H9 (cell line): Measurements from ENCODE around the gene ITPK1. TPM values are rescaled to one million over a fixed set of nuclear protein-coding genes. Genes with fewer than 3 reads are reported as not detected.

Experiments
- DNase-seq: peaks from one replicate; pipeline ENCODE4 v3.0.0-alpha.2; 2017
- H2AFZ ChIP-seq: one replicate; pipeline ENCODE4 v1.6.1; 2013; ENCODE audit warnings: mild to moderate bottlenecking, low read length, control low read depth, moderate library complexity
- H2AK5ac ChIP-seq: 2 replicates; pipeline ENCODE4 v1.6.1; 2013; ENCODE audit warnings: low read length, control low read depth, mixed read lengths; ENCODE audit not compliant: insufficient read length
- H2BK120ac ChIP-seq: one replicate; pipeline ENCODE4 v1.6.1; 2013; ENCODE audit warnings: low read depth, mild to moderate bottlenecking, low read length, control low read depth, inconsistent platforms; ENCODE audit not compliant: poor library complexity, severe bottlenecking
- H2BK12ac ChIP-seq: 2 replicates; pipeline ENCODE4 v1.6.1; 2013; ENCODE audit warnings: low read length, control low read depth, mixed read lengths, low read depth; ENCODE audit not compliant: insufficient read length
- H2BK15ac ChIP-seq: 2 replicates; pipeline ENCODE4 v1.6.1; 2013; ENCODE audit warnings: low read depth, low read length, control low read depth
- H2BK20ac ChIP-seq: one replicate; pipeline ENCODE4 v1.6.1; 2013; ENCODE audit warnings: low read depth, mild to moderate bottlenecking, low read length, control low read depth, inconsistent platforms; ENCODE audit not compliant: poor library complexity, severe bottlenecking
- H2BK5ac ChIP-seq: 2 replicates; pipeline ENCODE4 v1.6.1; 2013; ENCODE audit warnings: low read length, control low read depth, mixed read lengths; ENCODE audit not compliant: insufficient read length
- H3K14ac ChIP-seq: 2 replicates; pipeline ENCODE4 v1.6.1; 2013; ENCODE audit warnings: low read length, control low read depth; ENCODE audit not compliant: insufficient read depth
- H3K18ac ChIP-seq: 2 replicates; pipeline ENCODE4 v1.6.1; 2013; ENCODE audit warnings: low read depth, mild to moderate bottlenecking, mixed read lengths, low read length, control low read depth; ENCODE audit not compliant: insufficient read length
- H3K23ac ChIP-seq: 2 replicates; pipeline ENCODE4 v1.6.1; 2013; ENCODE audit warnings: low read length, control low read depth, mixed read lengths, low read depth; ENCODE audit not compliant: insufficient read length
- H3K23me2 ChIP-seq: 2 replicates; pipeline ENCODE4 v1.6.1; 2013; ENCODE audit warnings: low read depth, mild to moderate bottlenecking, mixed read lengths, low read length, control low read depth; ENCODE audit not compliant: insufficient read length, poor library complexity, severe bottlenecking
- H3K27ac ChIP-seq: 2 replicates; pipeline ENCODE4 v1.5.1; 2013; ENCODE audit warnings: low read length, control low read depth, mixed read lengths, low read depth; ENCODE audit not compliant: insufficient read length
- H3K27me3 ChIP-seq: 2 replicates; pipeline ENCODE4 v1.6.1; 2013; ENCODE audit warnings: low read length, control low read depth, inconsistent platforms; ENCODE audit not compliant: insufficient read depth
- H3K4ac ChIP-seq: 2 replicates; pipeline ENCODE4 v1.6.1; 2013; ENCODE audit warnings: low read depth, mild to moderate bottlenecking, control low read depth, inconsistent platforms, low read length, moderate library complexity
- H3K4me1 ChIP-seq: 2 replicates; pipeline ENCODE4 v1.6.1; 2013; ENCODE audit warnings: low read length, control low read depth, inconsistent platforms; ENCODE audit not compliant: insufficient read depth
- H3K4me2 ChIP-seq: 2 replicates; pipeline ENCODE4 v1.6.1; 2013; ENCODE audit warnings: low read length, control low read depth, mixed read lengths; ENCODE audit not compliant: insufficient read length, insufficient read depth
- H3K56ac ChIP-seq: 2 replicates; pipeline ENCODE4 v1.6.1; 2013; ENCODE audit warnings: low read depth, mild to moderate bottlenecking, mixed read lengths, low read length, control low read depth; ENCODE audit not compliant: insufficient read length
- H3K79me1 ChIP-seq: 2 replicates; pipeline ENCODE4 v1.6.1; 2013; ENCODE audit warnings: low read depth, mild to moderate bottlenecking, moderate library complexity, low read length, control low read depth, inconsistent platforms; ENCODE audit not compliant: insufficient read depth, poor library complexity, severe bottlenecking
- H3K79me2 ChIP-seq: 2 replicates; pipeline ENCODE4 v1.6.1; 2013; ENCODE audit warnings: low read length, control low read depth, inconsistent platforms; ENCODE audit not compliant: insufficient read depth
- H3K9ac ChIP-seq: 2 replicates; pipeline ENCODE4 v1.6.1; 2013; ENCODE audit warnings: low read length, control low read depth, mixed read lengths; ENCODE audit not compliant: insufficient read length; ENCODE audit errors: extremely low read depth
- H3K9me3 ChIP-seq: one replicate; pipeline ENCODE4 v1.6.1; 2013; ENCODE audit warnings: low read depth, low read length, inconsistent platforms; ENCODE audit not compliant: control insufficient read depth
- H3T11ph ChIP-seq: one replicate; pipeline ENCODE4 v1.6.1; 2013; ENCODE audit warnings: mild to moderate bottlenecking, low read length, control low read depth, inconsistent platforms
- H4K20me1 ChIP-seq: one replicate; pipeline ENCODE4 v1.6.1; 2013; ENCODE audit not compliant: control insufficient read depth, insufficient read length, insufficient read depth
- H4K5ac ChIP-seq: 2 replicates; pipeline ENCODE4 v1.6.1; 2013; ENCODE audit warnings: low read depth, mild to moderate bottlenecking, mixed read lengths, low read length, control low read depth; ENCODE audit not compliant: insufficient read length
- H4K8ac ChIP-seq: replicated peaks from 2 replicates; pipeline ENCODE4 v1.6.1; 2013; ENCODE audit warnings: low read length, control low read depth, mixed read lengths, low read depth; ENCODE audit not compliant: insufficient read length
- H4K91ac ChIP-seq: 2 replicates; pipeline ENCODE4 v1.6.1; 2013; ENCODE audit warnings: low read depth, mild to moderate bottlenecking, moderate library complexity, mixed read lengths, low read length, control low read depth; ENCODE audit not compliant: insufficient read length
- H3K27ac Mint-ChIP-seq, 3 experiments: 2 replicates in 2 of 3; 3 replicates in 1 of 3; pipeline ENCODE4 v1.8.0; 2020 to 2021; ENCODE audit warnings: mixed read lengths in 3 of 3, mild to moderate bottlenecking in 1 of 3, moderate library complexity in 1 of 3
- H3K27me3 Mint-ChIP-seq: 2 replicates; pipeline ENCODE4 v1.8.0; 2021; ENCODE audit warnings: low read depth, mild to moderate bottlenecking, moderate library complexity, mixed read lengths
- H3K36me3 Mint-ChIP-seq, 3 experiments: 2 replicates in 2 of 3; 3 replicates in 1 of 3; pipeline ENCODE4 v1.8.0; 2020 to 2021; ENCODE audit warnings: low read depth in 3 of 3, mixed read lengths in 3 of 3; ENCODE audit not compliant: insufficient read depth in 1 of 3
- H3K4me1 Mint-ChIP-seq, 2 experiments: 2 replicates each; pipeline ENCODE4 v1.8.0; 2020; ENCODE audit warnings: mixed read lengths in 2 of 2
- H3K4me3 Mint-ChIP-seq, 2 experiments: 2 replicates in 1 of 2; 3 replicates in 1 of 2; pipeline ENCODE4 v1.8.0; 2020 to 2021; ENCODE audit warnings: mild to moderate bottlenecking in 2 of 2, mixed read lengths in 2 of 2, moderate library complexity in 1 of 2
- H3K9me3 Mint-ChIP-seq, 2 experiments: 2 replicates in 1 of 2; 3 replicates in 1 of 2; pipeline ENCODE4 v1.8.0; 2020; ENCODE audit warnings: mild to moderate bottlenecking in 2 of 2, mixed read lengths in 2 of 2, moderate library complexity in 1 of 2
- WGBS: extraction: QIAGEN DNeasy Blood & Tissue Kit; methylation state at CpG from one replicate; pipeline ENCODE4 v1.1.7; 2013; ENCODE audit warnings: missing lambda C conversion rate, low lambda C conversion rate, mixed read lengths; ENCODE audit not compliant: insufficient read length; ENCODE audit errors: extremely low coverage; 5-methylcytosine and 5-hydroxymethylcytosine counted together
- total RNA-seq: library from RNA; stranded (reverse); gene quantifications from 2 replicates; pipeline ENCODE4 v1.2.1, GENCODE V29; 2021
- TF ChIP-seq, protein P1 (sequence below): fragments of 200-600 bp; sonication (generic); conservative IDR thresholded peaks from 3 replicates; pipeline ENCODE4 v1.8.0; 2021; ENCODE audit warnings: antibody characterized with exemption, mild to moderate bottlenecking

ITPK1 gene
- total RNA-seq, 1 experiment from 2014 or later, result 92.7 TPM

- Mint-ChIP-seq H3K27ac (no peak overlapping the region), H3K4me3 (no peak overlapping the region), H3K9me3 (no peaks in the 10 kb centered on the region), H3K27me3 (no peaks in the 10 kb centered on the region; the same call in 1 of the 2 replicates), H3K36me3 (no peaks in the 10 kb centered on the region), H3K4me1 (peaks cover 6 to 10% of the 10 kb centered on the region in 2 experiments)
- H2BK15ac ChIP-seq, result no peak overlapping the region
- no peaks in the 10 kb centered on the region for H3K4me1 ChIP-seq
- no peak overlapping the region for H3K14ac ChIP-seq
- H3K56ac ChIP-seq, result no peak overlapping the region
- H3K9me3 ChIP-seq, result no peaks in the 10 kb centered on the region
- no peak overlapping the region for H2BK12ac ChIP-seq
- no peaks in the 10 kb centered on the region for H4K20me1 ChIP-seq
- H2BK120ac ChIP-seq, result no peak overlapping the region
- H3T11ph ChIP-seq, result no peak overlapping the region
- no peak overlapping the region for H4K5ac ChIP-seq
- TF ChIP-seq, protein P1, sequence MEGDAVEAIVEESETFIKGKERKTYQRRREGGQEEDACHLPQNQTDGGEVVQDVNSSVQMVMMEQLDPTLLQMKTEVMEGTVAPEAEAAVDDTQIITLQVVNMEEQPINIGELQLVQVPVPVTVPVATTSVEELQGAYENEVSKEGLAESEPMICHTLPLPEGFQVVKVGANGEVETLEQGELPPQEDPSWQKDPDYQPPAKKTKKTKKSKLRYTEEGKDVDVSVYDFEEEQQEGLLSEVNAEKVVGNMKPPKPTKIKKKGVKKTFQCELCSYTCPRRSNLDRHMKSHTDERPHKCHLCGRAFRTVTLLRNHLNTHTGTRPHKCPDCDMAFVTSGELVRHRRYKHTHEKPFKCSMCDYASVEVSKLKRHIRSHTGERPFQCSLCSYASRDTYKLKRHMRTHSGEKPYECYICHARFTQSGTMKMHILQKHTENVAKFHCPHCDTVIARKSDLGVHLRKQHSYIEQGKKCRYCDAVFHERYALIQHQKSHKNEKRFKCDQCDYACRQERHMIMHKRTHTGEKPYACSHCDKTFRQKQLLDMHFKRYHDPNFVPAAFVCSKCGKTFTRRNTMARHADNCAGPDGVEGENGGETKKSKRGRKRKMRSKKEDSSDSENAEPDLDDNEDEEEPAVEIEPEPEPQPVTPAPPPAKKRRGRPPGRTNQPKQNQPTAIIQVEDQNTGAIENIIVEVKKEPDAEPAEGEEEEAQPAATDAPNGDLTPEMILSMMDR, result no peak
- no peak overlapping the region for H2BK5ac ChIP-seq
- H3K23me2 ChIP-seq, result no peaks in the 10 kb centered on the region
- no peak overlapping the region for H4K8ac ChIP-seq
- H3K4ac ChIP-seq, result no peak overlapping the region
- no peak overlapping the region for H2BK20ac ChIP-seq
- no peak overlapping the region for H3K18ac ChIP-seq
- no peaks in the 10 kb centered on the region for H3K79me2 ChIP-seq
- no peak overlapping the region for H4K91ac ChIP-seq
- H2AK5ac ChIP-seq, result no peak overlapping the region
- no peak overlapping the region for H3K9ac ChIP-seq
- no peaks in the 10 kb centered on the region for H3K79me1 ChIP-seq
- no peak overlapping the region for H2AFZ ChIP-seq
- H3K4me2 ChIP-seq, result no peak overlapping the region
- no peak for DNase-seq
- H3K27me3 ChIP-seq, result no peaks in the 10 kb centered on the region
- WGBS, result no CpG with 5 or more reads among the region's 8 CpGs
- no peak overlapping the region for H3K27ac ChIP-seq
- H3K23ac ChIP-seq, result no peak overlapping the region
Observed at GRCh38 chr14:93133464-93133863, 17.7 kb upstream of the ITPK1 start.
